ENCODE data around the gene R3HDM4. TPM values are rescaled to one million over a fixed set of nuclear protein-coding genes. Genes with fewer than 3 reads are reported as not detected.
A peak's percentile ranks its signal among the peaks of the same experiment; 100 is the strongest.

The R3HDM4 gene
- total and polyA plus RNA-seq, 9 of the 15 experiments (the other 6 are each of a cell fraction or from before 2014, with no cell fraction given) = 3.2 to 154 (median 59.0) TPM

- TF ChIP-seq BHLHE40 (IDR thresholded peaks at IDR 0.05; ENCODE audit: low read length) (0 out of 2 replicates have a peak, but pooled peaks have one; percentile 8), STAT5A (IDR thresholded peaks at IDR 0.05; ENCODE audit: borderline replicate concordance, low read length) (0 out of 2 replicates have a peak, but pooled peaks have one; percentile 26), BRF1 (IDR thresholded peaks at IDR 0.05; ENCODE audit: borderline replicate concordance, extremely low read depth, insufficient read length) (no peak), SOX6 (IDR thresholded peaks at IDR 0.05) (peak; percentile 43; the same call in 1 of the 2 replicates), CBFA2T3 (IDR thresholded peaks at IDR 0.05) (peak; percentile 88)
- TF ChIP-seq, protein P1, sequence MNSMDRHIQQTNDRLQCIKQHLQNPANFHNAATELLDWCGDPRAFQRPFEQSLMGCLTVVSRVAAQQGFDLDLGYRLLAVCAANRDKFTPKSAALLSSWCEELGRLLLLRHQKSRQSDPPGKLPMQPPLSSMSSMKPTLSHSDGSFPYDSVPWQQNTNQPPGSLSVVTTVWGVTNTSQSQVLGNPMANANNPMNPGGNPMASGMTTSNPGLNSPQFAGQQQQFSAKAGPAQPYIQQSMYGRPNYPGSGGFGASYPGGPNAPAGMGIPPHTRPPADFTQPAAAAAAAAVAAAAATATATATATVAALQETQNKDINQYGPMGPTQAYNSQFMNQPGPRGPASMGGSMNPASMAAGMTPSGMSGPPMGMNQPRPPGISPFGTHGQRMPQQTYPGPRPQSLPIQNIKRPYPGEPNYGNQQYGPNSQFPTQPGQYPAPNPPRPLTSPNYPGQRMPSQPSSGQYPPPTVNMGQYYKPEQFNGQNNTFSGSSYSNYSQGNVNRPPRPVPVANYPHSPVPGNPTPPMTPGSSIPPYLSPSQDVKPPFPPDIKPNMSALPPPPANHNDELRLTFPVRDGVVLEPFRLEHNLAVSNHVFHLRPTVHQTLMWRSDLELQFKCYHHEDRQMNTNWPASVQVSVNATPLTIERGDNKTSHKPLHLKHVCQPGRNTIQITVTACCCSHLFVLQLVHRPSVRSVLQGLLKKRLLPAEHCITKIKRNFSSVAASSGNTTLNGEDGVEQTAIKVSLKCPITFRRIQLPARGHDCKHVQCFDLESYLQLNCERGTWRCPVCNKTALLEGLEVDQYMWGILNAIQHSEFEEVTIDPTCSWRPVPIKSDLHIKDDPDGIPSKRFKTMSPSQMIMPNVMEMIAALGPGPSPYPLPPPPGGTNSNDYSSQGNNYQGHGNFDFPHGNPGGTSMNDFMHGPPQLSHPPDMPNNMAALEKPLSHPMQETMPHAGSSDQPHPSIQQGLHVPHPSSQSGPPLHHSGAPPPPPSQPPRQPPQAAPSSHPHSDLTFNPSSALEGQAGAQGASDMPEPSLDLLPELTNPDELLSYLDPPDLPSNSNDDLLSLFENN (IDR thresholded peaks at IDR 0.05; ENCODE audit: low read depth in 2 of 2, low read length in 2 of 2) = no peak
- TF ChIP-seq, protein P2, sequence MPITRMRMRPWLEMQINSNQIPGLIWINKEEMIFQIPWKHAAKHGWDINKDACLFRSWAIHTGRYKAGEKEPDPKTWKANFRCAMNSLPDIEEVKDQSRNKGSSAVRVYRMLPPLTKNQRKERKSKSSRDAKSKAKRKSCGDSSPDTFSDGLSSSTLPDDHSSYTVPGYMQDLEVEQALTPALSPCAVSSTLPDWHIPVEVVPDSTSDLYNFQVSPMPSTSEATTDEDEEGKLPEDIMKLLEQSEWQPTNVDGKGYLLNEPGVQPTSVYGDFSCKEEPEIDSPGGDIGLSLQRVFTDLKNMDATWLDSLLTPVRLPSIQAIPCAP (CRISPR knock-in tag; IDR thresholded peaks at IDR 0.05; ENCODE audit: borderline replicate concordance) = no peak
- TF ChIP-seq, protein P3, sequence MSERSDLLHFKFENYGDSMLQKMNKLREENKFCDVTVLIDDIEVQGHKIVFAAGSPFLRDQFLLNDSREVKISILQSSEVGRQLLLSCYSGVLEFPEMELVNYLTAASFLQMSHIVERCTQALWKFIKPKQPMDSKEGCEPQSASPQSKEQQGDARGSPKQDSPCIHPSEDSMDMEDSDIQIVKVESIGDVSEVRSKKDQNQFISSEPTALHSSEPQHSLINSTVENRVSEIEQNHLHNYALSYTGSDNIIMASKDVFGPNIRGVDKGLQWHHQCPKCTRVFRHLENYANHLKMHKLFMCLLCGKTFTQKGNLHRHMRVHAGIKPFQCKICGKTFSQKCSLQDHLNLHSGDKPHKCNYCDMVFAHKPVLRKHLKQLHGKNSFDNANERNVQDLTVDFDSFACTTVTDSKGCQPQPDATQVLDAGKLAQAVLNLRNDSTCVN (CRISPR knock-in tag; IDR thresholded peaks at IDR 0.05) = no peak
Measured at GRCh38 chr19:961866-962620, 49.0 kb upstream of the R3HDM4 start (continued).

All from K562 (cell line).